NCI-H2196 treated with DMSO at 0.1 percent for 48 hours (cell line): ENCODE measurements around the gene XCL2.
"Not testable (repeated sequence)": the region's sequence is repeated elsewhere in the genome, so short reads cannot be mapped to it uniquely, and the experiment has no call there.

ENCODE experiments used
- DNase-seq: peaks from one replicate; lab custom pipeline; 2025; ENCODE audit not compliant: unreplicated experiment; lab: John Stamatoyannopoulos, UW

Gene XCL2

GRCh38 chr1:168543840-168544498, at the start of gene XCL2:
Gene XCL2, minus strand, starts transcription at chr1:168543997. Its CDS starts 33 bp downstream, at chr1:168543964.
- DNase-seq, result not testable (repeated sequence)

GRCh38 chr1:168591641-168592250, 47.9 kb upstream of the XCL2 start:
- no peak for DNase-seq

GRCh38 chr1:168591066-168591465, 47.3 kb upstream of the XCL2 start:
- DNase-seq, result no peak

GRCh38 chr1:168589167-168589566, 45.4 kb upstream of the XCL2 start:
- DNase-seq, result no peak

GRCh38 chr1:168585937-168586336, 42.1 kb upstream of the XCL2 start:
- DNase-seq, result no peak

GRCh38 chr1:168585191-168585590, 41.4 kb upstream of the XCL2 start:
- no peak for DNase-seq

GRCh38 chr1:168583571-168583970, 39.8 kb upstream of the XCL2 start:
- no peak for DNase-seq

GRCh38 chr1:168582688-168583336, 39.0 kb upstream of the XCL2 start:
- no peak for DNase-seq

GRCh38 chr1:168581817-168582572, 38.2 kb upstream of the XCL2 start:
- DNase-seq, result no peak

GRCh38 chr1:168580991-168581390, 37.2 kb upstream of the XCL2 start:
- DNase-seq, result not testable (repeated sequence)

- not testable (repeated sequence) for DNase-seq
These were observed 36.5 kb upstream of the XCL2 start for GRCh38 chr1:168580290-168580689.

- DNase-seq, result not testable (repeated sequence)
These were observed 34.9 kb upstream of the XCL2 start for GRCh38 chr1:168578531-168579185.

- DNase-seq, result not testable (repeated sequence)
These were observed 32.5 kb upstream of the XCL2 start, which contains the start of gene XCL1 for GRCh38 chr1:168576245-168576688. Gene XCL1, plus strand, starts transcription at chr1:168576605. Its CDS starts 33 bp downstream, at chr1:168576638.

GRCh38 chr1:168574234-168574633, 30.4 kb upstream of the XCL2 start:
- DNase-seq, result not testable (repeated sequence)

- DNase-seq, result no peak
These were observed 28.8 kb upstream of the XCL2 start for GRCh38 chr1:168572633-168573032.

- DNase-seq, result no peak
These were observed 26.9 kb upstream of the XCL2 start for GRCh38 chr1:168570652-168571051.

- DNase-seq, result no peak
These were observed 24.5 kb upstream of the XCL2 start for GRCh38 chr1:168568346-168568745.

- DNase-seq, result no peak
These were observed 23.8 kb upstream of the XCL2 start for GRCh38 chr1:168567568-168567967.

GRCh38 chr1:168567007-168567406, 23.2 kb upstream of the XCL2 start:
- no peak for DNase-seq

GRCh38 chr1:168565825-168566224, 22.0 kb upstream of the XCL2 start:
- no peak for DNase-seq

- no peak for DNase-seq
These were observed 18.2 kb upstream of the XCL2 start for GRCh38 chr1:168561989-168562388.
